ENCODE measurements around the gene PLPP3. TPM values are rescaled to one million over a fixed set of nuclear protein-coding genes. Genes with fewer than 3 reads are reported as not detected.
A peak's percentile ranks its signal among the peaks of the same experiment; 100 is the strongest.

Gene PLPP3
- total RNA-seq, 2 donors from 2014 or later = not detected

- ATAC-seq (replicated peaks in 1 of 2) = no peak
- H3K4me1 Mint-ChIP-seq (ENCODE audit: low read depth) = no peaks in the 10 kb centered on the region
- DNase-seq = no peak
- H3K4me3 Mint-ChIP-seq = no peak overlapping the region
- H3K27me3 Mint-ChIP-seq (ENCODE audit: low read depth) = no peaks in the 10 kb centered on the region
- H3K9me3 Mint-ChIP-seq = peaks cover 3 to 5% of the 10 kb centered on the region in 2 donors
- no peaks in the 10 kb centered on the region for H3K36me3 Mint-ChIP-seq (ENCODE audit: insufficient read depth in 2 of 2)
- no peak overlapping the region for H3K27ac Mint-ChIP-seq
Measured at GRCh38 chr1:56489695-56490094, 89.7 kb downstream of the PLPP3 start.

DNA sequence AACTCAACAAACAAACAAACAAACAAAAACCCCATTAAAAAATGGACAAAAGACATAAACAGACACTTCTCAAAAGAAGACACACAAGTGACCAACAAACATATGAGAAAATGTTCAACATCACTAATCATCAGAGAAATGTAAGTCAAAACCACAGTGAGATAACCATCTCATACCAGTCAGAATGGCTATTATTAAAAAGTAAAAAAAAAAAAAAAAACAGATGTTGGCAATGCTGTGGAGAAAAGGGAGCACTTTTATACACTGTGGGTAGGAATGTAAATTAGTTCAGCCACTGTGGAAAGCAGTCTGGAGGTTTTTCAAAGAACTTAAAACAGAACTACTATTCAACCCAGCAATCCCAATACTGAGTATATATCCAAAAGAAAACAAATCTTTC lies 94.7 kb downstream of the PLPP3 start:
- peaks cover 4% of the 10 kb centered on the region for H3K27me3 Mint-ChIP-seq (ENCODE audit: low read depth)
- no peaks in the 10 kb centered on the region for H3K4me1 Mint-ChIP-seq (ENCODE audit: low read depth)
- H3K4me3 Mint-ChIP-seq = no peak overlapping the region
- H3K27ac Mint-ChIP-seq = no peak overlapping the region
- no peak for DNase-seq
- peaks cover 0 to 2% of the 10 kb centered on the region in 2 donors for H3K36me3 Mint-ChIP-seq (ENCODE audit: insufficient read depth in 2 of 2)
- no peak for ATAC-seq (replicated peaks in 1 of 2)
- H3K9me3 Mint-ChIP-seq = peaks cover 2 to 6% of the 10 kb centered on the region in 2 donors

DNA sequence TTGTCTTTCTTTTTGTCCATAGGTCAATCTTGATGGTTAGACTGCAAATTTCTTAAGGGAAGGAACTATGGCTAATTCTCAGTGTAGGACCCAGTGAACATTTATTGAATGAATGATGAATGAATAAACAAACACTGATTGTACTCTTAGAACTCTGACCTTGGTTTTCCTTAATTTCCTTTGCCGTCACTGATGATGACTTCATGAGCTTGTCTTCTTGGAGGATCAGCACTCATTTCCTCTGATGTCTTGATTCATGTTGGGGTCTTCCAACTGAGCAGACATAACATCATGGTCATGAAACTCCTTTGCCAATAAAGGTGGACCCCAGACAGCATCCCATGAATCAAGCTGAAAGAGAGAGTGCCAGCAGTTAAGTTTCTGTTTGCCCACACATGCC lies 96.3 kb downstream of the PLPP3 start:
- H3K4me3 Mint-ChIP-seq = no peak overlapping the region
- ATAC-seq (replicated peaks in 1 of 2) (no peak), DNase-seq (no peak)
- H3K27ac Mint-ChIP-seq = no peak overlapping the region
- peaks cover 17% of the 10 kb centered on the region for H3K27me3 Mint-ChIP-seq (ENCODE audit: low read depth)
- peaks cover 4 to 5% of the 10 kb centered on the region in 2 donors for H3K9me3 Mint-ChIP-seq
- H3K36me3 Mint-ChIP-seq (ENCODE audit: insufficient read depth in 2 of 2) = peaks cover 0 to 5% of the 10 kb centered on the region in 2 donors
- H3K4me1 Mint-ChIP-seq (ENCODE audit: low read depth) = no peaks in the 10 kb centered on the region

GRCh38 chr1:56482486-56482885 lies 96.9 kb downstream of the PLPP3 start:
- no peak for DNase-seq
- no peak overlapping the region for H3K4me3 Mint-ChIP-seq

GRCh38 chr1:56481140-56481694 lies 98.1 kb downstream of the PLPP3 start:
- peaks cover 4 to 5% of the 10 kb centered on the region in 2 donors for H3K9me3 Mint-ChIP-seq
- no peaks in the 10 kb centered on the region for H3K4me1 Mint-ChIP-seq (ENCODE audit: low read depth)
- DNase-seq = no peak
- H3K36me3 Mint-ChIP-seq (ENCODE audit: insufficient read depth in 2 of 2) = peaks cover 0 to 5% of the 10 kb centered on the region in 2 donors
- no peak overlapping the region for H3K4me3 Mint-ChIP-seq
- no peak overlapping the region for H3K27ac Mint-ChIP-seq
- peaks cover 29% of the 10 kb centered on the region for H3K27me3 Mint-ChIP-seq (ENCODE audit: low read depth)
- ATAC-seq (replicated peaks in 1 of 2) = no peak

More at GRCh38 chr1:56482486-56482885, 96.9 kb downstream of the PLPP3 start:
- ATAC-seq (replicated peaks in 1 of 2) = no peak
- peaks cover 0 to 5% of the 10 kb centered on the region in 2 donors for H3K36me3 Mint-ChIP-seq (ENCODE audit: insufficient read depth in 2 of 2)
- H3K9me3 Mint-ChIP-seq = peaks cover 4 to 5% of the 10 kb centered on the region in 2 donors
- H3K27ac Mint-ChIP-seq = no peak overlapping the region
- H3K27me3 Mint-ChIP-seq (ENCODE audit: low read depth) = peaks cover 17% of the 10 kb centered on the region
- H3K4me1 Mint-ChIP-seq (ENCODE audit: low read depth) = no peaks in the 10 kb centered on the region

DNA sequence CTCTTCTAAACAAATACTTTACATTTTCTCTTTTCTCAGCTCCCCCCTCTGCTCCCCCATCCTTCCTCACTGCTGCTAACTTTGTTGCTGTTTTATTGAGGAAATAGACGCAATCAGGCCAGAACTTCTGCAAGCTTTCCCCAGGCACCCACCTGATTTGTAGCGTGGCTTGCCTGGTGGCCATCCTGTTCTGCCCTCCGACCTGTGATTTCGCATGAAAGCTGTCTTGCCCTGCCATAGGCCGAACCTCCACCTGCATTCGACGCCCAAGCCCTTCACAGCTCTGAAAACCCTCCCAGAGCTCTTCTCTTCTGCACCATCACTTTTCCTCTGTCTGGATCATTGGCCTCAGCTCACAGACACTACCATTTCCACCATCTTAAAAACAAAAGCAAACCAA lies 100.6 kb downstream of the PLPP3 start:
- Mint-ChIP-seq H3K9me3 (peaks cover 2 to 3% of the 10 kb centered on the region in 2 donors), H3K36me3 (ENCODE audit: insufficient read depth in 2 of 2) (peaks cover 0 to 5% of the 10 kb centered on the region in 2 donors), H3K4me3 (no peak overlapping the region), H3K4me1 (ENCODE audit: low read depth) (no peaks in the 10 kb centered on the region), H3K27ac (no peak overlapping the region), H3K27me3 (ENCODE audit: low read depth) (peaks cover 36% of the 10 kb centered on the region)
- ATAC-seq (replicated peaks in 1 of 2) (no peak), DNase-seq (no peak)

- Mint-ChIP-seq H3K27me3 (ENCODE audit: low read depth) (peaks cover 36% of the 10 kb centered on the region), H3K4me1 (ENCODE audit: low read depth) (no peaks in the 10 kb centered on the region), H3K36me3 (ENCODE audit: insufficient read depth in 2 of 2) (peaks cover 0 to 3% of the 10 kb centered on the region in 2 donors), H3K4me3 (peak overlapping the region in 1 of 2 donors; percentile 20), H3K27ac (no peak overlapping the region), H3K9me3 (peaks cover 0 to 3% of the 10 kb centered on the region in 2 donors)
- ATAC-seq (replicated peaks in 1 of 2) (no peak), DNase-seq (no peak)
Measured at GRCh38 chr1:56477164-56478111, 101.9 kb downstream of the PLPP3 start.

DNA sequence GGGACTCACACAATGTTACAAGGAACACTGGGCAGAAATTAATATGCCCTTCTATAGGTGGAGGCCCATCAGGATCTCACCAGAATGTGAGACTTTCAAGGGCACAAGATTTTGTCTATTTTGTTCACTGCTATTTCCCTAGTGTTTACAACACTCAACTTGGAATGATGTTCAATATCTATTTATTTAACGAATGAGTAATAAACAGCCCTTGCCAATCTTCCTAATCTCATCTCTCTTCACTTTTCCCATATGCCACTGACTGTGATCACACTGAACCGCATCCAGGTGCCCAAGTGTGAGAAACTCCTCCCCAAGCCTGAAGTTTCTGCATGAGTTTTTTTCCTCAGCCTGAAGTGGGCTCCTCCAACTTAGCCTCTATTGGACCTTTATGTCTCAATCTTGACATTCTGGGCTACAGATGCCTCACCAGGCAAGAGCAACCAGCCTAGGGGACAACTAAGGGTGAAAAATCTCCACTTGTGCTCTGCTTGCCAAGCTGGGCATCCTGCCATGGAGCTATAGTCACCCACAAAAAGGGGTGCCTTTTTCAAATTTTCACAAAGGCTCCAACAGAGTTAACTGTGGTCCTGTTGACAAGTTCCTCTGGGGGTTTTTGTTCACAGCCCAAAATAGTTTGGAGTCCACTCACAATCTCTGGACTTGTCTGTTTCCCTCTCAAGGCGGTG lies 105.6 kb downstream of the PLPP3 start:
- H3K4me1 Mint-ChIP-seq (ENCODE audit: low read depth) = no peaks in the 10 kb centered on the region

GRCh38 chr1:56472860-56473259 lies 106.5 kb downstream of the PLPP3 start:
- ATAC-seq (replicated peaks in 1 of 2) = no peak
- Mint-ChIP-seq H3K27me3 (ENCODE audit: low read depth) (peaks cover 33% of the 10 kb centered on the region), H3K27ac (no peak overlapping the region), H3K4me1 (ENCODE audit: low read depth) (no peaks in the 10 kb centered on the region), H3K36me3 (ENCODE audit: insufficient read depth in 2 of 2) (no peaks in the 10 kb centered on the region), H3K9me3 (no peaks in the 10 kb centered on the region), H3K4me3 (no peak overlapping the region)
- no peak for DNase-seq

More for the DNA sequence above, 105.6 kb downstream of the PLPP3 start:
- Mint-ChIP-seq H3K9me3 (no peaks in the 10 kb centered on the region), H3K36me3 (ENCODE audit: insufficient read depth in 2 of 2) (no peaks in the 10 kb centered on the region), H3K27me3 (ENCODE audit: low read depth) (peaks cover 39% of the 10 kb centered on the region), H3K4me3 (no peak overlapping the region), H3K27ac (no peak overlapping the region)
- no peak for DNase-seq
- no peak for ATAC-seq (replicated peaks in 1 of 2)

GRCh38 chr1:56469640-56470371 lies 109.6 kb downstream of the PLPP3 start:
- no peaks in the 10 kb centered on the region for H3K36me3 Mint-ChIP-seq (ENCODE audit: insufficient read depth in 2 of 2)
- DNase-seq (no peak), ATAC-seq (replicated peaks in 1 of 2) (no peak)
- H3K4me1 Mint-ChIP-seq (ENCODE audit: low read depth) = no peaks in the 10 kb centered on the region
- H3K27me3 Mint-ChIP-seq (ENCODE audit: low read depth) = peaks cover 14% of the 10 kb centered on the region
- no peak overlapping the region for H3K4me3 Mint-ChIP-seq
- no peak overlapping the region for H3K27ac Mint-ChIP-seq
- no peaks in the 10 kb centered on the region for H3K9me3 Mint-ChIP-seq

DNA sequence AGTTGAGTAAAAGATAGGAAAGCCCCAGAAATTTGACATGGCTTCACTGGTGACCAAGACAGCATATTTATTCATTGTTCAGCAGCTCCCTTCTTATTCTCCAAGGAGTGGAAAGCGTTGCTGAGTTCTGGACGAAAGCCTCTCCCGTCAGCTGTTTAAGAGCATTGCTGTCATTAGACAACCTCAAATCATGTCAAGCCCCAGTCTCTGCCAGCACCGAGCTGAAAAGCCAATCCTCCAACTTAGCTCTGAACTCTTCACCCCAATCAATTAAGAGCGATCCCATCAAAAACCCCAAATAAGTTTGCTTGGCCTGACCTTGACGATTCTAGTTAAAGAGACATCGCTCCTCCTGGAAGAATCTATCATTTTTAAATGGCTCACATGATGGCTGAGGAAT lies 110.8 kb downstream of the PLPP3 start:
- peaks cover 0 to 1% of the 10 kb centered on the region in 2 donors for H3K9me3 Mint-ChIP-seq
- no peak overlapping the region for H3K27ac Mint-ChIP-seq
- DNase-seq (no peak), ATAC-seq (replicated peaks in 1 of 2) (no peak)
- H3K4me1 Mint-ChIP-seq (ENCODE audit: low read depth) = no peaks in the 10 kb centered on the region
- H3K27me3 Mint-ChIP-seq (ENCODE audit: low read depth) = peaks cover 14% of the 10 kb centered on the region
- H3K36me3 Mint-ChIP-seq (ENCODE audit: insufficient read depth in 2 of 2) = no peaks in the 10 kb centered on the region
- no peak overlapping the region for H3K4me3 Mint-ChIP-seq

- no peak overlapping the region for H3K27ac Mint-ChIP-seq
- H3K4me1 Mint-ChIP-seq (ENCODE audit: low read depth) = no peaks in the 10 kb centered on the region
- no peak overlapping the region for H3K4me3 Mint-ChIP-seq
- H3K36me3 Mint-ChIP-seq (ENCODE audit: insufficient read depth in 2 of 2) = no peaks in the 10 kb centered on the region
- DNase-seq (no peak), ATAC-seq (replicated peaks in 1 of 2) (no peak)
- H3K9me3 Mint-ChIP-seq = peaks cover 0 to 3% of the 10 kb centered on the region in 2 donors
- H3K27me3 Mint-ChIP-seq (ENCODE audit: low read depth) = peaks cover 14% of the 10 kb centered on the region
Measured at GRCh38 chr1:56466538-56466937, 112.8 kb downstream of the PLPP3 start.
